NCI-H510A (cell line): ENCODE data around the gene SIRPB1.
"Not testable (repeated sequence)": the region's sequence is repeated elsewhere in the genome, so short reads cannot be mapped to it uniquely, and the experiment has no call there.

Experiments
- DNase-seq: peaks from one replicate; lab custom pipeline; 2025; lab: John Stamatoyannopoulos, UW

The SIRPB1 gene

GRCh38 chr20:1619861-1620444 lies at the start of gene SIRPB1:
Gene SIRPB1, minus strand, starts transcription at chr20:1620009. Its CDS starts 65 bp downstream, at chr20:1619944.
- DNase-seq: no peak

GRCh38 chr20:1669304-1669703 lies 49.5 kb upstream of the SIRPB1 start:
- DNase-seq: no peak

DNA sequence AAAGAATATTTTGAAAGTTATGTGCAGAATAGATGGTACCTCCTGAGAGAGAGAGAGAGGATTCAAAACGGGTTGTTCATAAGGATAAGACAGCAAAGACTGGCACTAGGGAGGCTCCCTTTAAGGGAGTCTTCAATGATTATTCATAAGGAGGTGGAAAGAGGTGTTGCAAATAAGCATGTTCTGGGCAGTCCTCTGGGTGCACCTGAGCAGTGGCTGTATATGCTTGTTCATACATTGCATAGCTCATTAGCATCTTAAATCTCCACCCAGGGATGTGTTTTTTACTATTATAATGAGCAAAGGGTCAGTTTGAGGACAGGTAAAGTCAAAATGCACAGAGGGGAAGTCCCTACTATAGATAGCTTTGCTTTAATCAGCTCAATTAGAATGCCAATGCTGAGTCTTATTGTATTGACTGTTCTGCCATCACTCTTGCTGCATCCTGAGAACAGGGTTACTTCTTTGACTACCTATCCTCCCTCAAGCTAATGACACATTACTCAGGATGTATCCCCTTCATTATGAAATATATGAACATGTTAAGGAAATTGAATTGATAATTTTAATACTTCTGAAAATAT lies 47.8 kb upstream of the SIRPB1 start:
- DNase-seq: no peak

DNA sequence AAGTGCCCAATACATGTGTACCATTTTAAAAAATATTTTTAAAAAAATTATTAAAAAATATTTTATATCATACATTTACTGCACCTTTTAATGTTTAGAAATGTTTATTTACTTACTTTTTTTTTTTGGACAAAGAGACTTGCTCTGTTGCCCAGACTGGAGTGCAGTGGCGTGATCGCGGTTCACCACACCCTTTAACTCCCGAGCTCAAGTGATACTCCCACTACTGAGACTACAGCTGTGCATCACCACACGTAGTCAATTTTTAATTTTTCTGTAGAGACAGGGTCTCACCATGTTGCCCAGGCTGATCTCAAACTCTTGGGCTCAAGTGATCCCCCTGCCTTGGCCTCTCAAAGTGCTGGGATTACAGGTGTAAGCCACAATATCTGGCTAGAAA lies 47.0 kb upstream of the SIRPB1 start:
- no peak for DNase-seq

DNA sequence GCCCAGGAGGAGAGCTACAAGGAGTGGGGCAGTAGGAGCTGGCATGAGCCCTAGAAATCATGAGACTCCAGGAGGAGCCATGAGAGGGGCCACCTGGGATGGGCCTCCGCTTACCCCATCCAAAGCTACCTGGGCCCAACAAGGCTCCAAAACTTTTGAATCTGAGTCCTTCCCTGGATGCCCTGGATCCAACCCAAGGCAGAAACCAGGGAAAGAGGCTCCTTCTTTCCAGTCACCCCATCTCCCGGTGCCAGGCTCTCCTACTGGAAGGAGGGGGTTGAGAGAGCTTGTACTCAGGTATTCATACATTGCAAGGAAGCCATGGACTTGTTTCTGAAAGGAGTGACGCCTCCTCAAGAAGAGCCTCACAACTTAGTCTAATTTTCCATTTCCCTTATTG lies 45.5 kb upstream of the SIRPB1 start:
- DNase-seq: no peak

DNA sequence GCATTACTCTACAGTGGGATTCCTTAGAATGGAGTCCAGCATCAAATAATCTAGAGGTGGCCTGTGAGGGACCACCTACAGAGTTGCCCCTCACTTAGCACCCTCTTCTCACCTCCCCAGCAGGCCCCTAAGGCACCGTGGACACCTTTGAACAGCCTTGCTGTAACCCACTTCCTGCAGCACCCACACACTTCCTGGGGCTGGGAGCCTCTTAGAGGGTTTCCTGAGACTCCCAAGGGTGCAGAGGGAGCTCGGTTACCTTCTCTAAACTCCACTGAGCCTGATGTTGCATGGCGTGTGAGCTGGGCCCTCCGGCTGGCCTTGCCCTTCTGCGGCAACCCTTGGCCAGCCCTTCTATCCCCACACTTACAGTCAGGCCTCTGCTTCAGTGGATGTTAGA lies 45.1 kb upstream of the SIRPB1 start:
- no peak for DNase-seq

- DNase-seq: no peak
Measured at GRCh38 chr20:1663917-1664316, 44.1 kb upstream of the SIRPB1 start.

DNA sequence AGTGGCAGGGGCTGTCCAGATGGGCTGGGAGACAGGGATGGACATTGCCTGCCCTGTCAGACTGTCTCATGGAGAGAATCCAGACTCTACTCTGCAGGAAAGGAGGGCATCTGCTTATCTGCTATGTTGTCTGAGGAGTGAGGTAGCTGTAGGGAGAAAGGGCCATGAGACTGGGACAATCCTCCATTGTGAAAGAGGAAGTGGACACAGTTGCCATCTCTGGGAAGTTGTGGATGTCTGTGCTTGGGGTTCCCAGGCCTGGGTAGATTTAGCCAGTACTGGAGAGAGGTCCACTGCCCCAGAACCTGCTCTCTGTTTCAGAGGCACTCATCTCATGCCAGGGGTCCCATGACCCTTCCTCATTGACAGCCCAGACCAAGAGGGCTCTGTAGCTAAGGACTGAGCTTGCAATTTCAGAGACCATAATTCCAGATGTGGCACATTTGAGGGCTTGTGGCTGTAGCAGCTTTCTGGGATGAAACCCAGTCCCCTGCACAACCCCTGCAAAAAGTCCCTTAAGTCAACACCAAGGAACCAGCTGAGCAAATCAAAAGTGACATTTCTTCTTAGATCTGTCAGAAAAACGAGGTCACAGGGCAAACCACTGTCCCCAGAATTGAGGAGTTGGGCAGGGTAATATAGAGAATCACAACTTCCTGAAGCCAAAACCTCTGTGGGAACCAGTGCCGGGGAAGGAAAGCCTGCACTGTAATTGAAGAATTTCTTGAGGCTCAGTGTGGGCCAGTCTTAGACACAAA lies 41.9 kb upstream of the SIRPB1 start:
- DNase-seq: no peak

GRCh38 chr20:1660246-1660645 lies 40.4 kb upstream of the SIRPB1 start:
- no peak for DNase-seq

DNA sequence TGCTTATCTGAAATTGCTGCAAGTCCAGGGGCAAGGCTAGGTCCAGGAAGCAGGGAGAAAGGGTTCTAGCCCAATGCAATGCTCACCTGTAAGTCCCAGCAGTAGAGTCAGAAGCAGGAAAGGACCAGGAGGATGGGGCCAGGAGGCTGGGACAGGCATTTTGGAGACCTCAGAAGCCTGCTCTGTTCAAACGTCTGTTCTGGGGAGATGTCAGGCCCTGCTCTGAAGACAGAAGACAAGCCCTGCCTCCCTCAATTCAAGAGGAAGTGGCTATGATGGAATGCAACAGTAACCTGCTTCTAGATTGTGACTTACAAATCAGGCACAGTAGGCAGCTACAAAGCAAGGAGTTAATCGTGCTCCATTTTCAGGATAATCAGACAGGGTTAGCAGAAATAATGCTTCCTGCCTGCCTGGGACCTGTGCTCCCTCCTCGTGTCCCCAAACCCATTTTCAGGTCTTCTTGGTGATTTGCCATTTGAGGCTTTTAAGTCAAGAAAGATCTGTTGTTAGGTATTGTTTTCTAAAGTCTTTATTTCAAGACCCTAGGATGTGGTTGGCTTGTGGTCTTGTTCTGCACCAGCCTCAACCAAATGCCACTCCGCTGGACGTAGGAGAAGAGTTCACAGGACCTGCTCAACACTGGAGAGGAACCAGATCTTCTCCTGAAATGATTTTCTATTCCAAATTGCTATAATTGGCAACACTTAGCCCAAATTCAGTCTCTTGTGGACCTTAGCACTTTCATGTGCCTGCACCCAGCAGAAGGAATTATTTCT lies 37.9 kb upstream of the SIRPB1 start, which contains the start of gene SIRPG:
Gene SIRPG, minus strand, starts transcription at position 224 of the 779 bp plus-strand sequence. Its CDS starts 65 bp downstream, at position 159.
- DNase-seq: no peak

DNA sequence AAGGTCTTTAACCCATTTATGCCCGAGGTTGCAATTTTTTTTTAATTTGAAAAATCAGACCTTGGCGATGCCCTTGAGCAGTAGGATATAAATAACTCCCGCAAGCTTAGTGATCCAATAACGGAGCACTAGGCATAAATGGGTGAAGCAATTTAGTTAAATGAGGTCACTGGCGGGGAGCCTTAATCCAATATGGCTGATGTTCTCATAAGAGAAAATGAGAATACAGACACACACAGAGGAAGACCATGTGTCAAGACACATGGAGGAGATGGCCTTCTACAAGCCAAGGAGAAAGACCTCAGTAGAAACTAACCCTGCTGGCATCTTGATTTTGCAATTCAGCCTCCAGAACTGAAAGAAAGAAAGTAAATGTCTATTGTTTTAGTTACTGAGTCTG lies 37.0 kb upstream of the SIRPB1 start:
- DNase-seq: no peak

GRCh38 chr20:1654996-1655395 lies 35.2 kb upstream of the SIRPB1 start:
- DNase-seq: no peak

DNA sequence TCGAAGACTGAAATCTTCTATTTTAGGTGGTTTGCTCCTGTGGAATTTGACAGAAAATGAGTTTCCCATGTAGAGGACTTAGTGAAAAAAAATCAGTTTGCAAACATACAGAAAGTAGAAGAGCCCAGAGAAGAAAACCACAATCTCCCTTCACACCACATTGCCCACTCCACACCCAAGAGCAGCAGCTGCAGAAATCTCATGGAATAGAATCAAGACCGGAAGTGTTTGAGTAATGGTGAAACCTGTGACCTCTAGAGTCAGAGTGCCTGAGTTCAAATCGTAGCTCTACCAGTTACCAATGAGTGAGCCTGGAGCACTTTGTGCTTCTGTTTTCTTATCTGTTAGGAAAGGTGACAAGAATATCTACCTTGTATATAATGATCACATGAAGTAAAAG lies 33.2 kb upstream of the SIRPB1 start:
- DNase-seq: no peak

DNA sequence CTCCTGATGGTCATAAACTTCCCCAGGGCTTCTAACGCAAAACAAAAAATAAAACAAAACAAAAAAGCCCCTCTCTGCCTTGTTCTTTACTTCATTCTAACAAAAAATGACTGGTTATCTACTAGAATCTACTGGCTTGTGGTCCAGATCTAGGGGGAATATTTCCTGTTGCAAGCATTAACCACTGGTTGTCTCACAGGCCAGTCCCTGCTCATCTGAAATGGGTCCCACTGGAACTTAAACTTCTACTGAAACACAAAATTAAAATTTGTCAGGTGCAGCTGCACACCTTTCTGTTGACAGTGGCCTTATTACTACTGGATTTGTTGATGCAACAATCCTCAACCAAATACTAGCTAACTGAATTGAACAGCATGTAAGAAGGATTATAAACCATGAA lies 32.3 kb upstream of the SIRPB1 start:
- DNase-seq: no peak

DNA sequence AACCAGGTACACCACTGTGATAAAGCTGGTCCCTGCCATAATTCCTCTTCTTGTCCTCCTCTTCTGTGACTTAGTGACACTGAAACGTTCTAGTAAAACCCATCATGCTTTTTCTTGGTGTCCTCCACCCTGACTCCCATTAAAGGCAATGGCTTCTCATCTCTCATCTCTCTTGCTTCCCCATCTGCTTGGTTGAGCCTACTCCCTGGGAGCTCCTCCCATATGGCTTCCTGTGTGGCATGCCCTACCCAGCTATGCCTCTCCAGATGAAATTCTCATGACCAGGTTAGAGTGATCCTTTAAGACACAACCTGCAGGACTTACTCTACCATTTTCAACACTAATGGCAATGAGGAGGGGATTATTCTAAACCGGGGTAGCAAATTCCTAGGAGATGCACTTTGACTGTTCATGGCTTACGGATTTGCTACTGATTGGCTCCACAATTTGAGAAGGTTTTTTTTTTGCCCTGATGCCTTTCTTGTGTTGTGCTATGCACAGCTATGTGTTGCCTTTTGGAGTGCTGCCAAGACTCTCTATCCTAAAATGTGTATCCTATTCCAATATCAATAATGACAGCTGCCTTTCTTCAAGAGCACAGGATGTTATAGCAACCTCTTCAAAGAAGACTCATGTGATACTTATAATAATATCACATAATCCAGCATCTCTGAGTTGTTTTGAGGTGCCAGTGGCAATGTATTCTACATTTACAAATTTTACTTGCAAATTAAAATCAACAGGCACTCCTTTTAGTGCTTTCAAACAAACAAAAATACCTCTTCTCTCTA lies 31.7 kb upstream of the SIRPB1 start:
- DNase-seq: no peak

DNA sequence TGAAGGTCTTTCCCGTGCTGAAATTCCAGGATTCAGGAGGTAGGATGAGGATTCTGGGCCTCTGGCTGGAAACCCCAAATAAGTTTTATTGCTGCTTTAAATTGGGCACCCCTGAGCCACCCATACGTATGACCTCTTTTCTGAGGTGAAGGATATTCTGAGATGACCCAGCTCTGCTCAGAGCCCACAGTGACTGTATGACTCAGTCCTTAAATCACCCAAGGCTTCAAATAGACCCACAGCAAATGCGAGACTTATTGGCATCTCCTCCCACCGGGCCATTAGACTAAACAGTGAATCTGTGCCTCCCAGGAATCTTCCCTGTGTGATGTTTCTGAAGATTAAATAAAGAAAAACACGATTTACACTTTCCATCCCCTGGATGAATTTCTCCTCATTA lies 28.3 kb upstream of the SIRPB1 start:
- DNase-seq: no peak

GRCh38 chr20:1646975-1647431 lies 27.2 kb upstream of the SIRPB1 start:
- no peak for DNase-seq

GRCh38 chr20:1644101-1644962 lies 24.5 kb upstream of the SIRPB1 start:
- no peak for DNase-seq

GRCh38 chr20:1638643-1639042 lies 18.8 kb upstream of the SIRPB1 start:
- DNase-seq: not testable (repeated sequence)

DNA sequence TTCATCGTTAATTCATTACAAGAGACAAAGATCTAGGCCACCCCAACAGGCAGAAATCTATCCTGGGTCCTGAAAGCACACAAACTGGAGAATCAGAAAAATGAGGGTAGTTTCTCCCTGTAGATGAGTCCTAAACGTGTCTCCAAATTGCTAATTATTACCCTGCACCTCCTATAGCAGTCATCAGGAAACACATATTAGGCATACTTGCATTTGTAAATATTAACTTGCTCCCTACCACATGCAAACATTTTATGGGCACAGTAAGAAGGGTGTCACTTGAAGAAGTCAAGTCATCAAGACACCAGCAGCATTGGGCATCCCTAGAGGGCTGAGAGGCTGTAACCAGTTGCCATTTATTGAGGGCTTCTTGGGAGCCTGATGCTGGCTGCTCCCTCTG lies 17.9 kb upstream of the SIRPB1 start:
- no peak for DNase-seq

DNA sequence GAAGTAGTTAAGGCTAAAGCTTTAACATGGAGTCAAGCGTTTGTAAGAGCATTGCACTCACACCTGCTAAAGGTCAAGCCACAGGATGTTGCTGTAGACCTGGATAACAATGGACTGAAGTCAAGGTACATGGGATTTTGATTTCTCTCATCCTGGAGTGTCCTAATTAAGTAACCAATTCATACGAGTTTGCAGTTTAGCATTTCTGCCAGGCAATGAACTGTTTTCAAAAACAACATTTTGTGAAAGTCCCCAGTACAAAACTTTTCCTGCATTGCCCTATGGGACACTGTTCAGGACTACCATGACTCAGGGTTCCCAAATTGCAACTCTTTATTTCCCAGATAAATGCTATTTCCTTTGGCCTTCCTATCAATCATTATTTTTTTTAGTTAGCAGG lies 17.4 kb upstream of the SIRPB1 start:
- DNase-seq: no peak
